IPS-18a (cell line): ENCODE data around the gene PTPN9.
"Not testable (repeated sequence)": the region's sequence is repeated elsewhere in the genome, so short reads cannot be mapped to it uniquely, and the experiment has no call there.

Source experiments
- H3K27ac ChIP-seq: one replicate; pipeline ENCODE4 v1.5.1; 2013; ENCODE audit warnings: low read length
- H3K27me3 ChIP-seq: one replicate; pipeline ENCODE4 v1.6.1; 2013; ENCODE audit warnings: mild to moderate bottlenecking, low read length; ENCODE audit not compliant: control insufficient read depth, insufficient read depth
- H3K36me3 ChIP-seq: one replicate; pipeline ENCODE4 v1.6.1; 2013; ENCODE audit warnings: low read depth, low read length; ENCODE audit not compliant: control insufficient read depth
- H3K4me1 ChIP-seq: one replicate; pipeline ENCODE4 v1.6.1; 2013; ENCODE audit warnings: low read depth, low read length; ENCODE audit not compliant: control insufficient read depth
- H3K4me3 ChIP-seq: one replicate; pipeline ENCODE4 v1.5.1; 2013; ENCODE audit warnings: low read length
- H3K9ac ChIP-seq: one replicate; pipeline ENCODE4 v1.6.1; 2013; ENCODE audit warnings: mild to moderate bottlenecking, low read length, moderate library complexity
- H3K9me3 ChIP-seq: one replicate; pipeline ENCODE4 v1.6.1; 2013; ENCODE audit warnings: low read depth, low read length; ENCODE audit not compliant: control insufficient read depth

PTPN9 gene

DNA sequence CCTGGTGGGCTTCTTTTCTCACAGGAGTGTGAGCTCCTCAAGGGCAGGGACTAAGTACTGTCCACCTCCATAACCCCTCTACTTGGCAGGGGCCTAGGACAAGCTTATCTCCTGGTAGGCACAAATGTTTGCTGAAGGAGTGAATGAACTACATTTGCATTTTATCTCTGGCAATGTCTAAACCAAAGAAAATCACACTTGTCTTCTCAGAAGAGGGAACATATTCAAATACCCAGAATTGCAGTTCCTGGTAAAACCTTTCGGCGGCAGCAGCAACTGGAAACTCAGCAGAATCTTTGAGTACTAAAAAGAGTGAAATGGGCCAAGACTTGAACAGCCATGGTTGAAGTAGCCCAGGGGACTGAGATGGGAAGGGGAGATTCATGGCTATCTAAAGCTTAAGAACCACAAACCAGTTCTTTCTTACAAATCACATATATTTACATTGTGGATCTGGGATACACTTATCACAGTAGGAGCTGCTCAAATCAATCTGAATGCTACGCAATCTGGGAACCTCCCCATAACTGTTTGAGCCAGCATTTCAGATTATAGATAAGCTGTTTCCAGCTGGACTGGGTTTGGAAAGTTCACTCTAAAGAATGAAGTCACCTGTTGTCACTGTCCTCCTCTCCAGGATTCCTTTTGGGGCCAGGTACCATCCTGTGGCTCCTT lies 18.7 kb upstream of the PTPN9 start:
- Histone ChIP-seq H3K4me3 (no peak overlapping the region), H3K9ac (no peak overlapping the region), H3K27ac (no peak overlapping the region), H3K9me3 (no peaks in the 10 kb centered on the region), H3K4me1 (no peaks in the 10 kb centered on the region), H3K27me3 (no peaks in the 10 kb centered on the region), H3K36me3 (peaks cover 20% of the 10 kb centered on the region)

DNA sequence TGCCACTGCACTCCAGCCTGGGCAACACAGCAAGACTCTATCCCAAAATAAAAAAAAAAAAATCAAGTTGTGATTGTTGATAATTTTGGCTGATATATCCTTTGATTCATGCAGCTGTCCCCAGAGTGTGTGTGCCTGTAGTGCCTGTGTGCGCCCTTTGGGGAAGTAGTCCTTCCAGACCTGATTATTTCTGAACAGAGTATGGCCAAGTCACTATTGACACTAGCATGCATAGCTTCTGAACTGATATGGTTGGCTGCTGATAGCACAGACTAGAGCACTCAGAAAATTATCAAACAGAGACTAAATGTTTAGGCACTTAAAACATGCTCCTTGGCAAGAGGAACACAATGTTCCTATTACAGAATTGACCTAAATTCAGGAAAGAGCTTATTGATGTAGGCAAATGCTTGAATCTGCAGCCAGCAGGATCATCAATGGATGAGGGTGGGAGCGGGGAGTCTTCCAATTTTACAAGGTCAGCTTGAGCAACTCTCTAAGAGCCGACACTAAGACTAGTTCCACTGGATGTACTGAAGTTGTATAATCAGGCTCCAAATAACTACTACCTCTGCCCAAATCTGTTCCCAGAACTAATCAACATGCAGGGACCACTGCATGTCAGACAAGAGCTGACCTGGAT lies 17.7 kb upstream of the PTPN9 start:
- H3K27ac ChIP-seq = no peak overlapping the region
- H3K9me3 ChIP-seq = no peaks in the 10 kb centered on the region
- no peaks in the 10 kb centered on the region for H3K4me1 ChIP-seq
- H3K9ac ChIP-seq = no peak overlapping the region
- no peak overlapping the region for H3K4me3 ChIP-seq
- peaks cover 20% of the 10 kb centered on the region for H3K36me3 ChIP-seq
- H3K27me3 ChIP-seq = no peaks in the 10 kb centered on the region

DNA sequence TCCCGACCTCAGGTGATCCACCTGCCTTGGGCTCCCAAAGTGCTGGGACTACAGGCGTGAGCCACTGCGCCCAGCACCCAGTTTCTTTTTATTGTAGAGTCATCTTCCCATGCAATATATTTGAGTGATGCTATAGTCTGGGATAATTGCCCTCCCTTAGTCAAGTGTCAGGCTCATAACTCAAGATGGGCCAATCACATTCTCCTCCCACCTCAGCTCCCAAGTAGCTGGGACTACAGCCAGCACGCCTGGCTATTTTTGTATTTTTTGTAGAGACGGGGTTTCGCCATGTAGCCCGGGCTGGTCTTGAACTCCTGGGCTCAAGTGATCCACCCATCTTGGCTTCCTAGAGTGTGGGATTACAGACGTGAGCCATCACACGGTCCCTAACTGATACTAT lies 15.2 kb upstream of the PTPN9 start:
- no peak overlapping the region for H3K4me3 ChIP-seq
- no peak overlapping the region for H3K9ac ChIP-seq
- H3K4me1 ChIP-seq = no peaks in the 10 kb centered on the region
- H3K9me3 ChIP-seq = no peaks in the 10 kb centered on the region
- H3K36me3 ChIP-seq = peaks cover 13% of the 10 kb centered on the region
- H3K27ac ChIP-seq = no peak overlapping the region
- no peaks in the 10 kb centered on the region for H3K27me3 ChIP-seq

DNA sequence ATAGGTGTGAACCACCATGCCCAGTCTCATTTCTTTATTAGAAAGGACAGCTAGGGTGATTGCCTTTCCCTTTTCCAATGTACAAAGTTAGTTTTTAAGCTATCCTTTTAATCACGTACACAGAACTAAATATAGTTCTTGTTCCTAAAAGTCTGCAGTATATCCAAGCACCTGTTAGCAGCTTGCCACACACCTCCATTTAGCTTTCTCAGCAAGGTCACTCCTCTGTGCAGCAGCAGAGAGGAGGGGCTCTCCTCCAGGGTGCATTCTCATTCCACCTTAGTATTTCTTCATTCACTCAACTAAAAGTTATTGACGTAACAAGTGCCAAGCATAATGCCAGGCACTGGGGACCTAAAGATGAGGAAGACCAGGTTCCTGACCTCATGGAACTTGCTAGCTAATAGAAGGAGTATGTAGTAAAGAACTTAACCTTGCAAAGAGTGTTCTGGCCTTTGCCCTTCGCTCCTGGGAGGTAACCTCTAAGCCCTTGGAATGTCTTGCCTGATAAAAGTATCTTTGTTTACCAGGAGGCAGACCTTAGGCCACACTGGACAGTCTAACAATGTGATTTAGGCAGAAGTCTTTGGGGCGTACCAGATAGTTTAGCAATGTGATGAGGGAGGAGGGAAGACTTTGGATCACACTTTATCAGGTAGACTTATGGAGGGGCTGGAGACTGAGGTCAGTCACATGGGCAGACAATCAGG lies 12.7 kb upstream of the PTPN9 start:
- Histone ChIP-seq H3K4me3 (no peak overlapping the region), H3K4me1 (no peaks in the 10 kb centered on the region), H3K9me3 (no peaks in the 10 kb centered on the region), H3K27me3 (no peaks in the 10 kb centered on the region), H3K9ac (no peak overlapping the region), H3K27ac (no peak overlapping the region), H3K36me3 (peaks cover 2% of the 10 kb centered on the region)

- H3K27ac ChIP-seq = no peak overlapping the region
- no peaks in the 10 kb centered on the region for H3K36me3 ChIP-seq
These were observed 11.1 kb upstream of the PTPN9 start for GRCh38 chr15:75590239-75590638.

DNA sequence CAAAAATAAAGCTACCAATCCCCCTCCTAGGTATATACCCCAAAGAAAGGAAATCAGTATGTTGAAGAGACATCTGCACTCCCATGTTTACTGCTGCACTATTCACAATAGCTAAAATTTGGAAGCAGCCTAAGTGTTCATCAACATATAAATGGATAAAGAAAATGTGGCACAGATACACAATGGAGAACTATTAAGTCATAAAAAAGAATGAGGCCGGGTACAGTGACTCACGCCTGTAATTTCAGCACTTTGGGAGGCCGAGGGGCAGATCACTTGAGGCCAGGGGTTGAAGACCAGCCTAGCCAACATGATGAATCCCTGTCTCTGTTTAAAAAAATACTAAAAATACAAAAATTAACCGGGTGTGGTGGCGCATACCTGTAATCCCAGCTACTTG lies 10.0 kb upstream of the PTPN9 start:
- Histone ChIP-seq H3K4me3 (no peak overlapping the region), H3K9ac (no peak overlapping the region), H3K9me3 (no peaks in the 10 kb centered on the region), H3K27ac (no peak overlapping the region), H3K36me3 (no peaks in the 10 kb centered on the region), H3K4me1 (no peaks in the 10 kb centered on the region), H3K27me3 (no peaks in the 10 kb centered on the region)

More at GRCh38 chr15:75590239-75590638, 11.1 kb upstream of the PTPN9 start:
- no peaks in the 10 kb centered on the region for H3K9me3 ChIP-seq
- H3K27me3 ChIP-seq = no peaks in the 10 kb centered on the region
- H3K4me1 ChIP-seq = no peaks in the 10 kb centered on the region
- no peak overlapping the region for H3K4me3 ChIP-seq
- no peak overlapping the region for H3K9ac ChIP-seq

DNA sequence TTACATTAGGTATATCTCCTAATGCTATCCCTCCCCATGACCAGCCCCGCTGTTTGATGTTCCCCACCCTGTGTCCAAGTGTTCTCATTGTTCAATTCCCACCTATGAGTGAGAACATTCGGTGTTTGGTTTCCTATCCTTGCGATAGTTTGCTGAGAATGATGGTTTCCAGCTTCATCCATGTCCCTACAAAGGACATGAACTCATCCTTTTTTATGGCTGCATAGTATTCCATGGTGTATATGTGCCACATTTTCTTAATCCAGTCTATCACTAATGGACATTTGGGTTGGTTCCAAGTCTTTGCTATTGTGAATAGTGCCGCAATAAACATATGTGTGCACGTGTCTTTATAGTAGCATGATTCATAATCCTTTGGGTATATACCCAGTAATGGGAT lies 7.3 kb upstream of the PTPN9 start:
- not testable (repeated sequence) for H3K9me3 ChIP-seq, H3K4me1 ChIP-seq, H3K9ac ChIP-seq, H3K36me3 ChIP-seq, H3K27me3 ChIP-seq, H3K4me3 ChIP-seq, H3K27ac ChIP-seq

- Histone ChIP-seq H3K4me1 (peaks cover 6% of the 10 kb centered on the region), H3K9me3 (no peaks in the 10 kb centered on the region), H3K9ac (no peak overlapping the region), H3K27me3 (no peaks in the 10 kb centered on the region), H3K27ac (no peak overlapping the region), H3K4me3 (no peak overlapping the region), H3K36me3 (no peaks in the 10 kb centered on the region)
These were observed 5.0 kb upstream of the PTPN9 start for GRCh38 chr15:75584121-75584520.

- Histone ChIP-seq H3K9me3 (no peaks in the 10 kb centered on the region), H3K36me3 (no peaks in the 10 kb centered on the region), H3K4me1 (peaks cover 6% of the 10 kb centered on the region), H3K27ac (no peak overlapping the region), H3K27me3 (no peaks in the 10 kb centered on the region), H3K9ac (no peak overlapping the region), H3K4me3 (no peak overlapping the region)
These were observed 4.6 kb upstream of the PTPN9 start for GRCh38 chr15:75583701-75584100.

GRCh38 chr15:75582943-75583342 lies 3.8 kb upstream of the PTPN9 start:
- not testable (repeated sequence) for H3K9me3 ChIP-seq, H3K36me3 ChIP-seq, H3K27ac ChIP-seq, H3K9ac ChIP-seq, H3K27me3 ChIP-seq, H3K4me3 ChIP-seq, H3K4me1 ChIP-seq

- Histone ChIP-seq H3K36me3 (no peaks in the 10 kb centered on the region), H3K9me3 (no peaks in the 10 kb centered on the region), H3K4me3 (peak overlapping the region; percentile 87), H3K27ac (peak overlapping the region; percentile 68), H3K4me1 (peaks cover 15% of the 10 kb centered on the region), H3K9ac (peak overlapping the region; percentile 88), H3K27me3 (no peaks in the 10 kb centered on the region)
These were observed 755 bp downstream of the PTPN9 start for GRCh38 chr15:75578173-75578947.
